ENCODE results near the gene MYL6. TPM values are rescaled to one million over a fixed set of nuclear protein-coding genes. Genes with fewer than 3 reads are reported as not detected.
A peak's percentile ranks its signal among the peaks of the same experiment; 100 is the strongest.

The MYL6 gene
- polyA plus RNA-seq, 1 experiment: 5,957 TPM

DNA sequence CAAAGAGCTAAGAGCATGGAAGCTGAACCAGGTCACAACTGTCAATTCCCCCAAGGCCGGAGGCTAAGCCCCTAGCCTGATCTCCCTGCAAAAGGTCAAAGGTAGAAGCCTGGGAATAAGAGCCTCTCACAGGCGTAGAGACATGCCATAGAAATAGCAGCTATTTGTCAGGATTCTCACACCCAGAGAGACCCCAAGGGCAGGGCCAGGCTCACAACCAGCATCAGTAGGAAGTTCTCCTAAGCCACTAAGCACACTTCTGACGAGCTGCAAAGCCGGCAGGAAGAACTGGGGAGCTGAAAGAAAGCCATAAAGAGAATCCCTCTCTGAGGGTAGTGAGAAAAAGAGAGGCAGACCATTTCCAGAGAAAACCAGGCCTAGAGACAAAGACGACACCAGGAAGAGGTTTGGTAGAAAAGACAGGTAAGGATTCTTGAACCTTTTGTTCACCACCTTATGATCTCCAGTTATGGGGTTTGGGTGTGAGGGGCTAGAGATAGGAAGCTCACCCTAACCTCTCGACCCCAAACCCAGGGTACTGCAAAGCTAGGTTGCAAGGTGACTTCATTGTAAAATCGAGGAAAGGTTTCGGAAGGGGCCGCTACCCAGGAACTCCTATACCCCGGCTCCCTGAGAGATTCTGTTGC lies 30.1 kb downstream of the MYL6 start:
- DNase-seq (ENCODE audit: low read depth, low spot score): no peak
- ChIA-PET CTCF (interaction anchor here (1.4 to 6.2 kb wide), 10 partner anchors 8 to 69 kb away, joined by 5 to 96 read pairs (median 13); partner anchors contain the start of genes ESYT1, MYL6, RNF41 and RPL41), POLR2A (interaction anchor here (0.9 to 3.3 kb wide), 5 partner anchors 9 to 71 kb away, joined by 3 to 30 read pairs (median 4); partner anchors contain the start of genes RNF41, RPL41 and ZC3H10)
- Histone ChIP-seq H3K27me3 (ENCODE audit: control insufficient read depth, insufficient read depth, low read length) (no peaks in the 10 kb centered on the region), H3K27ac (ENCODE audit: low read depth, low read length) (peak overlapping the region; percentile 31), H3K4me3 (ENCODE audit: low read depth, low read length) (peak overlapping the region; percentile 79), H3K9me3 (ENCODE audit: control insufficient read depth, insufficient read depth, low read length) (no peaks in the 10 kb centered on the region)
- TF ChIP-seq, protein P1, sequence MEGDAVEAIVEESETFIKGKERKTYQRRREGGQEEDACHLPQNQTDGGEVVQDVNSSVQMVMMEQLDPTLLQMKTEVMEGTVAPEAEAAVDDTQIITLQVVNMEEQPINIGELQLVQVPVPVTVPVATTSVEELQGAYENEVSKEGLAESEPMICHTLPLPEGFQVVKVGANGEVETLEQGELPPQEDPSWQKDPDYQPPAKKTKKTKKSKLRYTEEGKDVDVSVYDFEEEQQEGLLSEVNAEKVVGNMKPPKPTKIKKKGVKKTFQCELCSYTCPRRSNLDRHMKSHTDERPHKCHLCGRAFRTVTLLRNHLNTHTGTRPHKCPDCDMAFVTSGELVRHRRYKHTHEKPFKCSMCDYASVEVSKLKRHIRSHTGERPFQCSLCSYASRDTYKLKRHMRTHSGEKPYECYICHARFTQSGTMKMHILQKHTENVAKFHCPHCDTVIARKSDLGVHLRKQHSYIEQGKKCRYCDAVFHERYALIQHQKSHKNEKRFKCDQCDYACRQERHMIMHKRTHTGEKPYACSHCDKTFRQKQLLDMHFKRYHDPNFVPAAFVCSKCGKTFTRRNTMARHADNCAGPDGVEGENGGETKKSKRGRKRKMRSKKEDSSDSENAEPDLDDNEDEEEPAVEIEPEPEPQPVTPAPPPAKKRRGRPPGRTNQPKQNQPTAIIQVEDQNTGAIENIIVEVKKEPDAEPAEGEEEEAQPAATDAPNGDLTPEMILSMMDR (IDR thresholded peaks at IDR 0.05; ENCODE audit: low read depth, low read length): no peak

DNA sequence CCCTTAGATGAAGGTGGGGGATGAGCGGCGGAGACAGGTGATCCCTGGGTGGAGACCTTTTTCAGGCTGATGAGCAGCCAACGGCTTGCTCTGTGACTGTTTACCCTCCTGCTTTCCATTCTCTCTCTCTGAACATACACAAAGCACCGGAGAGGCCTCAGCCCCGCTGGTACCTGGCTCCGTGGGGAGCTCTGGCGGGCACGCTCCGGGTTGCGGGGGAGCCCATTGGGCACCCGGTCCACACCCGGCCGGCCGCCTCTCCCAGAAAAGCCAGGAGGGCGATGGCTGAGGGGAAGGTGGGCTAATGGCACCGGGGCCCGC lies 30.6 kb downstream of the MYL6 start:
- no peaks in the 10 kb centered on the region for H3K9me3 ChIP-seq (ENCODE audit: control insufficient read depth, insufficient read depth, low read length)
- TF ChIP-seq, protein P1 (IDR thresholded peaks at IDR 0.05; ENCODE audit: low read depth, low read length): no peak
- peak overlapping the region; percentile 31 for H3K27ac ChIP-seq (ENCODE audit: low read depth, low read length)
- CTCF ChIA-PET: interaction anchor here (0.7 to 6.2 kb wide), 23 partner anchors 8 to 138 kb away, joined by 3 to 96 read pairs (median 7); partner anchors contain the start of genes COQ10A, ESYT1, MYL6 and RNF41
- POLR2A ChIA-PET: interaction anchor here (0.6 to 3.3 kb wide), 8 partner anchors 12 to 171 kb away, joined by 3 to 30 read pairs (median 4); partner anchors contain the start of genes PA2G4, RNF41, RPL41 and STAT2
- H3K27me3 ChIP-seq (ENCODE audit: control insufficient read depth, insufficient read depth, low read length): no peaks in the 10 kb centered on the region
- no peak for DNase-seq (ENCODE audit: low read depth, low spot score)
- peak overlapping the region; percentile 79 for H3K4me3 ChIP-seq (ENCODE audit: low read depth, low read length)

DNA sequence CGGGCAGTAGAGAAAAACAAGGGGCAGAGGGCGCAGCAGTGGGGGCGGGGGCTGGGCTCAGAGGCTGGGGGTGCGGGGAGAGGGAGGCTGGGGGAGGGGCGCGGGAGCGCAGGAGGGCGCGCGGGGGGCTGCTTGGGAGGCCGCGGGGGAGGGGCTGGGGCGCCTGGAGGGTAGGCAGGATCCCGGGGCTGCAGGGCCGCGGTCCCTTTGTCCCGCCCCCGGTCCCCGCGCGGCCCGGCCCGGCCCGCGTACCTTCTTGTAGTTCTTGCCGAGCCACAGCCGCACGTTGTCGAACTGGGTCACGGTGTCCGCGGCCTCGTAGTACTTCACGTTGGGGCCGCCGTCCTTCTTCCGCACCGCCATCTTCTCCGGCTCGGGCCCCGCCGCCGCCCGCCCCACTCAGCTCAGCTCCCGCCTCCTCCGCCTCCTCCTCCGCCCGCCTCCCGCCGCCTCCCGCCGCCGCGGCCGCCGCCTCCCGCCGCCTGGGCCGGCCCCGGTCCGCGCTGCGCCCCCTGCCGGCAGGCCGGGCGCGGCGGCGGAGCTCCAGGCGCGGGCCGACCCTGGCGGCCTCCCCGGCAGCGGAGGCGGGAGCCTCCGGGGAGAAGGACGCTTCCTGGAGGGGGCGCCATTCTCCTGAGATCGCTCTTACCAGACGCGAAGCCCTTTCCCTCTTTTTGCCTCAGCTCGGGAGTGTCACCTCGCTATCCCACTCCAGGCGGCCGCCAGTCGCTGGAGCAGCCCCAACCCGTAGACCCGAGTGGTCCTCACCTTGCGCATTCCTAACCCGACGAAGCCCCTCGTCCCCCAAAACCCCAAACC lies 31.1 kb downstream of the MYL6 start, which contains the start of gene SMARCC2:
TSS of gene SMARCC2 (minus strand) at position 385 of the 819 bp plus-strand sequence. CDS start at position 363, 22 bp downstream.
- Histone ChIP-seq H3K27me3 (ENCODE audit: control insufficient read depth, insufficient read depth, low read length) (no peaks in the 10 kb centered on the region), H3K27ac (ENCODE audit: low read depth, low read length) (peak within 1 kb of the TSS; percentile 83), H3K9me3 (ENCODE audit: control insufficient read depth, insufficient read depth, low read length) (no peaks in the 10 kb centered on the region), H3K4me3 (ENCODE audit: low read depth, low read length) (peak within 1 kb of the TSS; percentile 88)
- DNase-seq (ENCODE audit: low read depth, low spot score): peak; percentile 65
- TF ChIP-seq, protein P1 (IDR thresholded peaks at IDR 0.05; ENCODE audit: low read depth, low read length): peak; percentile 66
- POLR2A ChIA-PET: interaction anchor here (0.6 to 3.3 kb wide), 19 partner anchors 13 to 499 kb away, joined by 3 to 30 read pairs (median 4); partner anchors contain the start of genes CNPY2, ESYT1, MYL6 and PA2G4
- CTCF ChIA-PET: interaction anchor here (0.5 to 6.2 kb wide), 47 partner anchors 9 to 451 kb away, joined by 3 to 96 read pairs (median 5); partner anchors contain the start of genes COQ10A, ESYT1, MYL6 and RNF41

DNA sequence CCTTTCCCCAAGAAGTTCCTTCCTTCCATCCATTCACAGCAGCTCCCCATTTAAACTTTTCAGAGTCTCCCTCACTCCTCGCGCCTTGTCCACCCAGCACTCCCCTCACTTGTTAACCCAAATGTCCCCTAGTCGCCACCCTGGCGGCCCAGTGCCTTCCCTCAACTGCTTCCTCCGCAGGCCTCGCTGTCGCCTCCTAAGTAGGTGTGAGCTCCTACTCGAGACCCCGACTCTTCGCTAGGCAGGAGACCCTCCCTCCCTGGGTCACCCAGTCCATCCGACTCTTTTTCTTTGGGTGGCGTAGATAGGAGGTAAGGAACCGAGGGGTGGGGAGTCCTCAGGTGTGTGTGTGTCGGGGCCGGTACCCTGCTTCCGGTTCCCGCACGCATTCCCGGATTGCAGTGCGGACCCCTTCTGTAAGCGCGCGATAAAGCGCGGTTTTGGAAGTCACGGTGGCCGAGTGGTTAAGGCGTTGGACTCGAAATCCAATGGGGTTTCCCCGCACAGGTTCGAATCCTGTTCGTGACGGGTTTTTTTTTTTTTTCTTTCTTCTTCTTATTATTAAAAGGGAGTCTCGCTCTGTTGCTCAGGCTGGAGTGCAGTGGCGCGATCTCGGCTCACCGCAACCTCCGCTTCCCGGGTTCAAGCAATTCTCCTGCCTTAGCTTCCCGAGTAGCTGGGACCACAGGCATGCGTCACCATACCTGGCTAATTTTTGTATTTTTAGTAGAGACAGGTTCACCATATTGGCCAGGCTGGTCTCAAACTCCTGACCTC lies 31.9 kb downstream of the MYL6 start:
- Histone ChIP-seq H3K4me3 (ENCODE audit: low read depth, low read length) (peak overlapping the region; percentile 88), H3K27ac (ENCODE audit: low read depth, low read length) (peak overlapping the region; percentile 83), H3K27me3 (ENCODE audit: control insufficient read depth, insufficient read depth, low read length) (no peaks in the 10 kb centered on the region), H3K9me3 (ENCODE audit: control insufficient read depth, insufficient read depth, low read length) (no peaks in the 10 kb centered on the region)
- ChIA-PET POLR2A (interaction anchor here (0.6 to 3.3 kb wide), 16 partner anchors 28 to 498 kb away, joined by 3 to 30 read pairs (median 4); partner anchors contain the start of genes CNPY2, ESYT1, MYL6 and PA2G4), CTCF (interaction anchor here (0.5 to 6.2 kb wide), 35 partner anchors 9 to 452 kb away, joined by 3 to 96 read pairs (median 6); partner anchors contain the start of genes COQ10A, ESYT1, MYL6 and RNF41)
- peak; percentile 70 for DNase-seq (ENCODE audit: low read depth, low spot score)
- TF ChIP-seq, protein P1 (IDR thresholded peaks at IDR 0.05; ENCODE audit: low read depth, low read length): no peak
